SU-DHL-6 (cell line): Measurements from ENCODE around the gene DYNLT5.

Experiments
- H2AFZ ChIP-seq: fragments of 200-600 bp; sonication (generic); 2 replicates; pipeline ENCODE4 v1.6.1; 2014; ENCODE audit warnings: low read depth, mild to moderate bottlenecking, moderate library complexity, mixed read lengths, antibody characterized with exemption, low read length; ENCODE audit not compliant: severe bottlenecking
- H3F3A ChIP-seq: fragments of 200-600 bp; shearing (Covaris generic); 2 replicates; pipeline ENCODE4 v1.6.0; 2016; ENCODE audit warnings: antibody characterized with exemption, mild to moderate bottlenecking; ENCODE audit not compliant: insufficient read depth
- H3K27ac ChIP-seq: fragments of 200-600 bp; sonication (generic); 2 replicates; pipeline ENCODE4 v1.5.1; 2016; ENCODE audit warnings: low read depth, mild to moderate bottlenecking, low read length, moderate library complexity, mixed read lengths
- H3K27me3 ChIP-seq: fragments of 200-600 bp; sonication (generic), shearing (Covaris generic); 2 replicates; pipeline ENCODE4 v1.6.0; 2014; ENCODE audit warnings: mild to moderate bottlenecking, low read length
- H3K36me3 ChIP-seq: fragments of 200-600 bp; sonication (generic); 2 replicates; pipeline ENCODE4 v1.6.1; 2014; ENCODE audit warnings: mild to moderate bottlenecking, low read length, mixed read lengths
- H3K4me2 ChIP-seq: fragments of 300-600, 200-600 bp; shearing (Covaris generic), sonication (generic); 2 replicates; pipeline ENCODE4 v1.6.0; 2014; ENCODE audit warnings: low read length, low read depth, mild to moderate bottlenecking; ENCODE audit not compliant: poor library complexity, severe bottlenecking
- H3K4me3 ChIP-seq: fragments of 200-600 bp; sonication (generic); 2 replicates; pipeline ENCODE4 v1.5.1; 2014; ENCODE audit warnings: antibody characterized with exemption, low read length, mild to moderate bottlenecking, mixed read lengths; ENCODE audit not compliant: insufficient read depth, poor library complexity, severe bottlenecking
- H3K79me2 ChIP-seq: fragments of 200-600 bp; sonication (generic); 2 replicates; pipeline ENCODE4 v1.6.1; 2014; ENCODE audit warnings: mild to moderate bottlenecking, low read length, moderate library complexity; ENCODE audit not compliant: insufficient read depth
- H3K9ac ChIP-seq: fragments of 200-600 bp; sonication (generic); 2 replicates; pipeline ENCODE4 v1.7.0; 2014; ENCODE audit warnings: mild to moderate bottlenecking, low read length
- H3K9me2 ChIP-seq: fragments of 200-600 bp; sonication (generic); replicated peaks from 2 replicates; pipeline ENCODE4 v1.6.1; 2014; ENCODE audit warnings: low read length; ENCODE audit not compliant: insufficient read depth
- H3K9me3 ChIP-seq: fragments of 200-600 bp; sonication (generic); 2 replicates; pipeline ENCODE4 v1.6.1; 2014; ENCODE audit warnings: low read length, mixed read lengths; ENCODE audit not compliant: insufficient read depth
- H4K20me1 ChIP-seq: fragments of 200-600 bp; sonication (generic); 2 replicates; pipeline ENCODE4 v1.6.1; 2014; ENCODE audit warnings: low read depth, mild to moderate bottlenecking, antibody characterized with exemption, low read length, moderate library complexity, mixed read lengths
- CTCF ChIP-seq: fragments of 200-600 bp; sonication (generic); IDR thresholded peaks from one replicate; pipeline ENCODE4 v1.5.1; 2017; ENCODE audit warnings: antibody characterized with exemption, mild to moderate bottlenecking, low read length, moderate library complexity; ENCODE audit not compliant: insufficient read depth, poor library complexity, severe bottlenecking
- EZH2phosphoT487 ChIP-seq: fragments of 200-600 bp; sonication (generic), shearing (Covaris generic); conservative IDR thresholded peaks from 2 replicates; pipeline ENCODE4 v1.6.1; 2018; ENCODE audit warnings: mild to moderate bottlenecking, antibody characterized with exemption, low read length, moderate library complexity, mixed read lengths

DYNLT5 gene

GRCh38 chr1:66711420-66711819 is 40.8 kb upstream of the DYNLT5 start:
- TF ChIP-seq EZH2phosphoT487, result no peak
- TF ChIP-seq CTCF, result no peak
- no peak overlapping the region for H3K9ac ChIP-seq
- no peaks in the 10 kb centered on the region for H3K36me3 ChIP-seq
- H3K9me3 ChIP-seq, result no peaks in the 10 kb centered on the region
- no peaks in the 10 kb centered on the region for H4K20me1 ChIP-seq
- H3K79me2 ChIP-seq, result no peaks in the 10 kb centered on the region
- H3F3A ChIP-seq, result no peaks in the 10 kb centered on the region
- no peak overlapping the region for H3K4me2 ChIP-seq
- no peak overlapping the region for H3K27ac ChIP-seq
- H3K27me3 ChIP-seq, result no peaks in the 10 kb centered on the region
- no peak overlapping the region for H3K4me3 ChIP-seq
- H3K9me2 ChIP-seq, result no peaks in the 10 kb centered on the region
- H2AFZ ChIP-seq, result no peak overlapping the region

- Histone ChIP-seq H3K4me2 (no peak overlapping the region), H2AFZ (no peak overlapping the region)
- TF ChIP-seq CTCF (no peak), EZH2phosphoT487 (no peak)
Observed at GRCh38 chr1:66712839-66713238, 39.4 kb upstream of the DYNLT5 start.

GRCh38 chr1:66723985-66724384 is 28.3 kb upstream of the DYNLT5 start:
- H2AFZ ChIP-seq, result no peak overlapping the region
- H3K36me3 ChIP-seq, result no peaks in the 10 kb centered on the region
- no peaks in the 10 kb centered on the region for H4K20me1 ChIP-seq
- no peaks in the 10 kb centered on the region for H3K9me2 ChIP-seq
- no peaks in the 10 kb centered on the region for H3F3A ChIP-seq
- H3K4me2 ChIP-seq, result no peak overlapping the region
- no peaks in the 10 kb centered on the region for H3K9me3 ChIP-seq
- no peak overlapping the region for H3K4me3 ChIP-seq
- no peak overlapping the region for H3K9ac ChIP-seq
- H3K79me2 ChIP-seq, result no peaks in the 10 kb centered on the region
- TF ChIP-seq CTCF, result no peak
- TF ChIP-seq EZH2phosphoT487, result no peak
- no peak overlapping the region for H3K27ac ChIP-seq
- H3K27me3 ChIP-seq, result no peaks in the 10 kb centered on the region; the same call in 1 of the 2 replicates

More at GRCh38 chr1:66712839-66713238, 39.4 kb upstream of the DYNLT5 start:
- H3K27me3 ChIP-seq, result no peaks in the 10 kb centered on the region
- H3K9ac ChIP-seq, result no peak overlapping the region
- H4K20me1 ChIP-seq, result no peaks in the 10 kb centered on the region
- H3K36me3 ChIP-seq, result no peaks in the 10 kb centered on the region
- H3F3A ChIP-seq, result no peaks in the 10 kb centered on the region
- H3K27ac ChIP-seq, result no peak overlapping the region
- no peak overlapping the region for H3K4me3 ChIP-seq
- H3K9me3 ChIP-seq, result no peaks in the 10 kb centered on the region
- no peaks in the 10 kb centered on the region for H3K9me2 ChIP-seq
- no peaks in the 10 kb centered on the region for H3K79me2 ChIP-seq
